ENCODE results near the gene MFAP5.
"Not testable (repeated sequence)": the region's sequence is repeated elsewhere in the genome, so short reads cannot be mapped to it uniquely, and the experiment has no call there.

MFAP5 gene

DNA sequence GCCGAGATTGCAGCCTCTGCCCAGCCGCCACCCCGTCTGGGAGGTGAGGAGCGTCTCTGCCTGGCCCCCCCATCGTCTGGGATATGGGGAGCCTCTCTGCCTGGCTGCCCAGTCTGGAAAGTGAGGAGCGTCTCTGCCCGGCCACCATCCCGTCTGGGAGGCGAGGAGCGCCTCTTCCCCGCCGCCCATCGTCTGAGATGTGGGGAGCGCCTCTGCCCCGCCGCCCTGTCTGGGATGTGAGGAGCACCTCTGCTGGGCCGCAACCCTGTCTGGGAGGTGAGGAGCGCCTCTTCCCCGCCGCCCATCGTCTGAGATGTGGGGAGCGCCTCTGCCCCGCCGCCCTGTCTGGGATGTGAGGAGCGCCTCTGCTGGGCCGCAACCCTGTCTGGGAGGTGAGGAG is 37.9 kb downstream of the MFAP5 start:
- DNase-seq, result not testable (repeated sequence)

DNA sequence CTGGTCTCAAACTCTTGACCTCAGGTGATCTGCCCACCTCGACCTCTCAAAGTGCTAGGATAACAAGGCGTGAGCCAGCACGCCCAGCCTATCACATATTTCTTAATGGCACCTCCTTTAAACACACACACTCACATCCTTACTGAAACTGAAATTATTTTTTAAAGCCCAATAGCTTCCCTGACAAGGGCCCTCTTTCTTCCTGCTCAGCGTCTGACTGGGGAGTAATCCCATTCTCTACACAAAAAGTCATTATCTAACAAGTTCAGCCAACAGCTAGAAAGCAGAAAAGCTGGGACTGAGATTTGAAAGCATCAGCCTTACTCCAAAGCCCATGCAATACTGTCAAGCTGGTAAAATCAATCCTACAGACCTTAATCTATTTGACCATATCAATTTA is 40.0 kb downstream of the MFAP5 start:
- no peak for DNase-seq

DNA sequence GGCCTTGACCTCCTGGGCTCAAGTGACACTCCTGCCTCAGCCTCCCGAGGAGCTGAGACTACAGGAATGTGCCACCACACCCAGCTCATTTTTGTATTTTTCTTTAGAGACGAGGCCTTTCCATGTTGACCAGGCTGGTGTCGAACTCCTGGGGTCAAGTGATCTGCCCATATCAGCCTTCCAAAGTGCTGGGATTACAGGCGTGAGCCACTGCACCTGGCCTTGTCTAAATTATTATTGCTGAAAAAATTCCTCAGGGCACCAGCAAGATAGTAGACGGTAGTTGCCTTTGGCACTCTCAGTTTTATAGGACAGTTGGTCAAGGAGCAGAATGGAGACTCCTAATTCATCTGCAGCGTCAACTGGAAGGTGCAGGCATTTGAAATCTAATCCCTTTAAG is 47.4 kb downstream of the MFAP5 start:
- DNase-seq, result no peak

- DNase-seq, result not testable (repeated sequence)
Measured at GRCh38 chr12:8613881-8614280, 48.7 kb downstream of the MFAP5 start.

- DNase-seq, result no peak
Measured at GRCh38 chr12:8612629-8613028, 50.0 kb downstream of the MFAP5 start, which contains the start of gene AICDA. Gene AICDA, minus strand, starts transcription at chr12:8612859. Its CDS starts 92 bp downstream, at chr12:8612767.

- peak; percentile 64 for DNase-seq
Measured at GRCh38 chr12:8609061-8609570, 53.5 kb downstream of the MFAP5 start.

- DNase-seq, result no peak
Measured at GRCh38 chr12:8606890-8607289, 55.7 kb downstream of the MFAP5 start.

DNA sequence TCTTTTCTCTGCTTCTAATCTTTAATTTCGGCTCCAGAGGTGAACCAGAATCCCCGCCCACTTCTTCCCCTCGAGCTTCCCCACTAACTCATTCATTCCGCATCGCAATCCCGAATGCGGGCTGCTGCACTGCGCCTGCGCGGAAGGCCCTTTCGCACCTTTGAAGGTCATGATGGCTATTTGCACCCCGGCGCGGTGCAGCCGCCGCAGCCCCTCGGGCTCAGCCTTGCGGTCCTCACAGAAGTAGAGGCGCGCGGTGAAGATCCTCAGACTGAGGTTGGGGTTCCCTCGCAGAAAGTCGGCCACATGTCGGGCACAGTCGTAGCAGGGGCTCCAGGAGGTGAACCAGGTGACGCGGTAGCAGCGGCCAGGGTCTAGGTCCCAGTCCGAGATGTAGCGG is 57.6 kb downstream of the MFAP5 start:
- DNase-seq, result no peak

GRCh38 chr12:8603856-8604255 is 58.8 kb downstream of the MFAP5 start:
- DNase-seq, result no peak

GRCh38 chr12:8603286-8603685 is 59.3 kb downstream of the MFAP5 start:
- DNase-seq, result no peak

- DNase-seq, result no peak
Measured at GRCh38 chr12:8596561-8596960, 66.1 kb downstream of the MFAP5 start.

Data from eye (tissue), 1 donor.